ENCODE results near the gene CACNA2D3.

The CACNA2D3 gene

GRCh38 chr3:54274607-54275006 lies 152.3 kb downstream of the CACNA2D3 start:
- no peak for TF ChIP-seq GATA3 (IDR thresholded peaks at IDR 0.05; ENCODE audit: low read depth, low read length)

GRCh38 chr3:54279005-54279583 lies 156.7 kb downstream of the CACNA2D3 start:
- TF ChIP-seq GATA2 (IDR thresholded peaks at IDR 0.05; ENCODE audit: low read depth, low read length) (no peak), GATA3 (IDR thresholded peaks at IDR 0.05; ENCODE audit: low read depth, low read length) (no peak)

DNA sequence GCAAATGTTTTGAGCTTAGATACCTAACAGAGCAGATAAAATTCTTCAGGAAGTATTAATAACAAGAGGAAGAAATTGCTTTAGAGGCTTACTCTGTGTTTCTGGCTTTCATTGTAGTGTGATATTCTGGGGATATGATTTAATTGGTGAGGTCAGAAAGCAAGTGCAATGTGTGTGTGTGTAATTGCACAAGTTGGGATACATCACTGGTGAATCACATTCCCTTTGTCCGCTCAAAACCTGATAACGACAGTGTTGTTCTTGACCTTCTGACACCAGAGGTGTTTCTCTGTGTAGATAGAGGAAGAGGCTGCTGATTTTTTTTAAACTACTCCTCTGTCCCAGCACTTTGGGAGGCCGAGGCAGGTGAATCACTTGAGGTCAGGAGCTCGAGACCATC lies 161.1 kb downstream of the CACNA2D3 start:
- TF ChIP-seq GATA3 (IDR thresholded peaks at IDR 0.05; ENCODE audit: low read depth, low read length) (no peak), GATA2 (IDR thresholded peaks at IDR 0.05; ENCODE audit: low read depth, low read length) (no peak)

DNA sequence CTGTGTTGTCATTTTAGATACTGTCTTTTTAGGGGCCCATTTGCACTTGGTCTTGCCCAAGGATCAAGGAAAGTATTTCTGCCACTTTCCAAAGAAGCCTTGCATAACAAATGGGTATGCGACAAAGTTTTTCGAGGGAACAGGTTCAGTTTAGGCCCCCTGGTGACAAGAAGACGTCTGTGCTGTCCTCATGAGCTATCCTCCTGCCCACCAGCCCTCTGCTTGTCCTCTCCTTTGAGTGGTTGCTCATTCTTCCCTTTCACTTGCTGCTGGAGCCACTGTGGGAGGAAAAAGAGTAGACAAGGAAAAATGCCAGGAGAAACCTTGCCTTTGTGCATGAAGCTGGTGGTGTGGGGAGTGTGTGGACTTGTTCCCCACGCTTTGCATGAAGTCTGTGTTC lies 171.9 kb downstream of the CACNA2D3 start:
- TF ChIP-seq GATA3 (IDR thresholded peaks at IDR 0.05; ENCODE audit: low read depth, low read length) (no peak), GATA2 (IDR thresholded peaks at IDR 0.05; ENCODE audit: low read depth, low read length) (no peak)

GRCh38 chr3:54296531-54296930 lies 174.2 kb downstream of the CACNA2D3 start:
- TF ChIP-seq GATA3 (IDR thresholded peaks at IDR 0.05; ENCODE audit: low read depth, low read length) (no peak), GATA2 (IDR thresholded peaks at IDR 0.05; ENCODE audit: low read depth, low read length) (no peak)

DNA sequence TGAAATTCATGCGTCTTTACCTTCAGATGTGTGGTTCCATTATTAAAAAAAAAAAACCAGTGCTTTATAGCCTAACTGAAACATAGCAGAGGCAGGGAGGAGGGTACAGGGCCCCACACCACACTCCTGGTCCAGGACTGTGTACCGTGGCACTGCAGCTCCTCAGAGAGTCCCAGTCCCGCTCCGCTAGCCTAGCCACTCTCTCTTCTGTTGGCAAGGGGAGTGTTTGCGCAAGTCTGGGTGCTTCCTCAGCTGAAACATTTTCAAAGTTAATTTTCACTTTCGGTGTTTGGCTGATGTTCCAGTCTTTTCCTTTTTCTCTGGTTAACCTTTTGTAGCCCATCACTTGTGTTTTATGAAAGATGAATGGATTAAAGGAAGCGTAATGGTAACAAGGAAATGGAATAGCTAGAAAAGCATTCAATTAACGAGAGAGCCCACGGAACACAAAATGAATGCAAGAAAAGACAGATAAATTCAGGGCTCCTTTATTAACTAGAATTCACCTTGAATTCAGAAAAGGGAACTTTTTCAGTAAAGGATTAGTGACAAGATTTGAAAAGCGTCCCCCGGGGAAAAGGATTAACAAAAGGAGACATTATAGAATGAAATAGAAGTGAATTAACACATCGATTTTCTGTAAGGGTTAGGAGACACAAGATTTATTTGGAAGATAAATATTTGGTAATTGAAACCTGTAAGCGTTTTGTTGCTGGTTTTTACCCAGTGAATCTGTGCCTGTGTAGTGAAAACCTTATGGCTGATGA lies 177.0 kb downstream of the CACNA2D3 start:
- no peak for TF ChIP-seq GATA3 (IDR thresholded peaks at IDR 0.05; ENCODE audit: low read depth, low read length)
- no peak for TF ChIP-seq GATA2 (IDR thresholded peaks at IDR 0.05; ENCODE audit: low read depth, low read length)

DNA sequence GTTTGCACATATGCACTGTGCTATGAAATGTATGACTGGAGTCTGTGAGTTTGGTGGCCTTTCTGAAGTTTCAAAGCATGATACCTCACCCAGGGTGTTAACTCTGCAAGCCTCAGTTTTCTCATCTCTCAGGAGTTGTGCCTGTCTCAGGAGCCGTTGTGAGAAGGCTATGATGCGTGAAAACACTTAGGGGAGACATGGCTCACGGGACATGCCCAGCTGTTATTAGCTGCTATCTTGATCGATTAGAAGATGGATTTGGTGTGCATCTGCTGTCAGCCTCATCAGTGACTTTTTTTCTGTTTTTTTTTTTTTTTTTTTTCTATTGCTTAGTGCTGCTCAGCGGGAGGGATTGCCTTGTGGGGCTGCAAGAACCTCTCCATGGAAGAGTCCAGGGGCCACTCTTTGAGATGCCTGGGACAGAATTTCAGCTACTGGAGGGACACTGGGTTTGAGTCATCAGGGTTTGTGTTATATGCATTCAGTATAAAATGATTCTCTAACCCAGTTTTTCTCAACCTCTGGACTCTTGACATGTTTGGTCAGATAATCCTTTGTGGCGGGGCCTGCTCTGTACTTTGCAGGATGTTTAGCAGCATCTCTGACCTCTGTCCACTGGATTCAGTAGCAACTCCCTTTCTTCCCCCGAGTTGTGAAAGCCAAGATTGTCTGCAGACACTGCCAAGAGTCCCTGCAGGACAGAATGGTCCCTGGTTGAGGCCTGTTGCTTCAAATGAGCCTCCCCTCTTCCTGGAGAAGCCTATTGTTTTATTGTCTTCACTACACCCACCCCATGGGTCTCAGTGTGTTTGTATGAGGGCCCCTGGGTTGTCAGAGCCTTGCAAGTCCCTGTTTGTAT lies 181.4 kb downstream of the CACNA2D3 start:
- TF ChIP-seq GATA2 (IDR thresholded peaks at IDR 0.05; ENCODE audit: low read depth, low read length) = no peak
- no peak for TF ChIP-seq GATA3 (IDR thresholded peaks at IDR 0.05; ENCODE audit: low read depth, low read length)

- TF ChIP-seq GATA3 (IDR thresholded peaks at IDR 0.05; ENCODE audit: low read depth, low read length) = no peak
- no peak for TF ChIP-seq GATA2 (IDR thresholded peaks at IDR 0.05; ENCODE audit: low read depth, low read length)
These were observed 182.5 kb downstream of the CACNA2D3 start for GRCh38 chr3:54304877-54305276.

GRCh38 chr3:54305409-54306099 lies 183.2 kb downstream of the CACNA2D3 start:
- no peak for TF ChIP-seq GATA3 (IDR thresholded peaks at IDR 0.05; ENCODE audit: low read depth, low read length)
- no peak for TF ChIP-seq GATA2 (IDR thresholded peaks at IDR 0.05; ENCODE audit: low read depth, low read length)

- TF ChIP-seq GATA3 (IDR thresholded peaks at IDR 0.05; ENCODE audit: low read depth, low read length) = no peak
These were observed 185.3 kb downstream of the CACNA2D3 start for GRCh38 chr3:54307566-54308180.

GRCh38 chr3:54309601-54310000 lies 187.2 kb downstream of the CACNA2D3 start:
- TF ChIP-seq GATA3 (IDR thresholded peaks at IDR 0.05; ENCODE audit: low read depth, low read length) (no peak), GATA2 (IDR thresholded peaks at IDR 0.05; ENCODE audit: low read depth, low read length) (no peak)

DNA sequence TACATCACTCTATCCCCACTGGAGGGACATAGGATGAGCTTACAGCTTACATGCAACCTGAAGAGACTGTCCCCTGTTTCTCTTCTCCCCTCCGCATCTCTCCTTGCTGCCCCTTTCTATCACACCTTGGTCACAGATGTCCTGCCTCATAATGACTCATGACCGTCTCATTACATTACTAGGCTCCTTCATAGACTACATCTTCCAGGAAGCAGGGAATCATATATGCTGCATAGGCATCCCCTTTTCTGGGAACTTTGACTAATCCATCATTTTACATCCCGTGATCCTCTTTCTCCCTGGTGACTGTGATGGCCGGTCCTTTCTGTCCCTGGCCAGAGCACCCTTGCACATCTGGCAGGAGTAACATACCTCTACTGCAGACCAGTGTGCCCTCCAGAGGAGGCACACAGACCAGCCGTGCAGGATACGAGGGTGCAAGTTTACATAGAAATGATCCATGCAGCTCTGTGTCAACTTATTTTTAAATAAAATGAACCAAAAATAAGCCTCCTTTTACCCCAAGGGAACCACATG lies 188.9 kb downstream of the CACNA2D3 start:
- TF ChIP-seq GATA2 (IDR thresholded peaks at IDR 0.05; ENCODE audit: low read depth, low read length) = no peak
- TF ChIP-seq GATA3 (IDR thresholded peaks at IDR 0.05; ENCODE audit: low read depth, low read length) = no peak

DNA sequence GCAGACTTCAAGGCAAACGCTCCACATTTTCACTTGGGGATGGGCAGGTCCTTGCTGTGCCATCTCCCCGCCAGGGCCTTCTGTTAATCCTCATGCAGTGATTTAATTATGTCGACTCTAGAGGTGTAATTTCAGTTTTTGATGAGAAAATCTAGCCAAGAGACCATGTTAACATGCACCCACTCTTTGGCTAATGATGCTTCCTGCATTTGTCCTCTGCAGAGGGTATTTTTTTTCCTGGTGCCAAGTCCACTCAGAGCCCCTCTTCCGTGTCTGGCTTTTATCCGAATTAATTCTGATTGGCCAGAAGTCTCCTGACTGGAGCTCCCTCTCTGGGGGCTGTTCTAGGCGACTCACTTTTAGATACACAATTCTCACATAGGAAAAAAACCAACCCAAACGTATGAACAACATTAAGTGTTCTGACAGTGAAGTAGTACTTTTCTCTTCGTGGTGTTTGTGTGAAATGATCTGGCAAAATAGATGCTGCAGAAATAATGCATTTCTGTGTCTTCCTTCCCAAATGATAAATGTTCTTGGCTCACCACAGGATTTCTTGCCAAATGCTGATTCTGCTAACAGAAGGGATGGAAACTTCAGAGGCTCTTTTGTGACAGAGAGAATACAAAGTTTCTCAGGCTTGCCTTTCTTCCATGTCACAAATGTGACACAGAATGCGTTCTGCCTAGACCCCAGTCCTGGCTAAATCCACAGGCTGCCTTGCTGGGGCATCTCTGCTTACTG lies 190.0 kb downstream of the CACNA2D3 start:
- no peak for TF ChIP-seq GATA2 (IDR thresholded peaks at IDR 0.05; ENCODE audit: low read depth, low read length)
- TF ChIP-seq GATA3 (IDR thresholded peaks at IDR 0.05; ENCODE audit: low read depth, low read length) = no peak
